Keratinocyte (primary cell): ENCODE results near the gene SCAPER.

Experiments used
- EZH2 ChIP-seq: IDR thresholded peaks from one replicate; pipeline ENCODE4 v1.6.1; 2012; ENCODE audit warnings: inconsistent platforms, mild to moderate bottlenecking, low read length, moderate library complexity
- TF ChIP-seq, protein P1 (sequence below), 3 experiments: IDR thresholded peaks in 1 of 3; conservative IDR thresholded peaks in 1 of 3; optimal IDR thresholded peaks in 1 of 3; 2 replicates in 2 of 3; 3 replicates in 1 of 3; pipeline versions ENCODE3 to v1.5.1; 2011; ENCODE audit warnings: low read length in 3 of 3, mild to moderate bottlenecking in 3 of 3, moderate library complexity in 2 of 3, control low read depth in 1 of 3, inconsistent platforms in 1 of 3; ENCODE audit not compliant: insufficient read depth in 2 of 3; ENCODE audit errors: extremely low read depth in 1 of 3

DNA sequence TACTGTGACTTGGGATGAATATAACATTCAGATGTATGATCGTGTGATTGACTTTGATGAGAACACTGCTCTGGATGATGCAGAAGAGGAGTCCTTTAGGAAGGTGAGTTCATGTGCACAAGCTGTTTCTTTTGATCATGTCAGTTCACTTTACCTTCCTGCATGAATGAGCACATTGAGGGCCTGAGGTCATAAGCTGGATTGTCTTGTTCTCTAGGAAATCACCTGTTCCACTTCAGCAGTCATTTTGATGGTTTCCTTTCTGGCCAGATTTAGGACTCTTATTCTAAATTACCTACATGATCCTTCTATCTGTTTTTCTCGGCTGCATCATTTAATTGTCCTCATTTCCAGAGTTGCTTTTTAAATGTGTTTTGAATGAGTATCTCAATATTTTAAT lies 30.5 kb upstream of the SCAPER start:
- TF ChIP-seq, protein P1, sequence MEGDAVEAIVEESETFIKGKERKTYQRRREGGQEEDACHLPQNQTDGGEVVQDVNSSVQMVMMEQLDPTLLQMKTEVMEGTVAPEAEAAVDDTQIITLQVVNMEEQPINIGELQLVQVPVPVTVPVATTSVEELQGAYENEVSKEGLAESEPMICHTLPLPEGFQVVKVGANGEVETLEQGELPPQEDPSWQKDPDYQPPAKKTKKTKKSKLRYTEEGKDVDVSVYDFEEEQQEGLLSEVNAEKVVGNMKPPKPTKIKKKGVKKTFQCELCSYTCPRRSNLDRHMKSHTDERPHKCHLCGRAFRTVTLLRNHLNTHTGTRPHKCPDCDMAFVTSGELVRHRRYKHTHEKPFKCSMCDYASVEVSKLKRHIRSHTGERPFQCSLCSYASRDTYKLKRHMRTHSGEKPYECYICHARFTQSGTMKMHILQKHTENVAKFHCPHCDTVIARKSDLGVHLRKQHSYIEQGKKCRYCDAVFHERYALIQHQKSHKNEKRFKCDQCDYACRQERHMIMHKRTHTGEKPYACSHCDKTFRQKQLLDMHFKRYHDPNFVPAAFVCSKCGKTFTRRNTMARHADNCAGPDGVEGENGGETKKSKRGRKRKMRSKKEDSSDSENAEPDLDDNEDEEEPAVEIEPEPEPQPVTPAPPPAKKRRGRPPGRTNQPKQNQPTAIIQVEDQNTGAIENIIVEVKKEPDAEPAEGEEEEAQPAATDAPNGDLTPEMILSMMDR (optimal IDR thresholded peaks at IDR 0.05 in 1 of 3, IDR thresholded peaks at IDR 0.05 in 1 of 3, conservative IDR thresholded peaks at IDR 0.05 in 1 of 3; ENCODE audit: extremely low read depth in 1 of 3, insufficient read depth in 2 of 3, low read length in 3 of 3), result no peak
- no peak for TF ChIP-seq EZH2
